SHP77 treated with DMSO at 0.1 percent for 48 hours (cell line): ENCODE results near the gene SLC35G6.

ENCODE experiments used
- DNase-seq: peaks from one replicate; lab custom pipeline; 2025; lab: John Stamatoyannopoulos, UW

SLC35G6 gene

DNA sequence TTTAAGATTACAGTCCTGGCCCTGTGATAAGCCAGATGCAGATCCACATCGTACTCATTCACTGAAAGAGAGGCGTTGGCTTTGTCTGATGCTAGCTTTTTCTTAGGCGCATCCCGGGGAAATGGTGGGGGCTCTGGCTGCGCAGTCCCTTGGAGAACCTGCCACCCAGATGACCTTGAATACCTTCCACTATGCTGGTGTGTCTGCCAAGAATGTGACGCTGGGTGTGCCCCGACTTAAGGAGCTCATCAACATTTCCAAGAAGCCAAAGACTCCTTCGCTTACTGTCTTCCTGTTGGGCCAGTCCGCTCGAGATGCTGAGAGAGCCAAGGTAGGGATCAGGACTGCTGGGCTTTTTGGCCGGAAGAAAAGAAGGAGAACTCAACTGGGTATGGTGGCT is 26.9 kb downstream of the SLC35G6 start:
- no peak for DNase-seq

DNA sequence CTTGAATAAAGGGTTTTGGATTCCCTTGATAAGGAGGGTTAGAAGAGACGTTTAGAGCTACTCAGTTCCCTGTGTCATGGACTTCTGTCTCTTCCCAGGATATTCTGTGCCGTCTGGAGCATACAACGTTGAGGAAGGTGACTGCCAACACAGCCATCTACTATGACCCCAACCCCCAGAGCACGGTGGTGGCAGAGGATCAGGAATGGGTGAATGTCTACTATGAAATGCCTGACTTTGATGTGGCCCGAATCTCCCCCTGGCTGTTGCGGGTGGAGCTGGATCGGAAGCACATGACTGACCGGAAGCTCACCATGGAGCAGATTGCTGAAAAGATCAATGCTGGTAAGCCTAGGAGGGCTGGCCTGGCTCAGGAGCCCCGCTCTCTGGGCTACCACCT is 27.6 kb downstream of the SLC35G6 start:
- DNase-seq, result no peak

GRCh38 chr17:7509937-7510336 is 28.7 kb downstream of the SLC35G6 start:
- DNase-seq, result no peak

DNA sequence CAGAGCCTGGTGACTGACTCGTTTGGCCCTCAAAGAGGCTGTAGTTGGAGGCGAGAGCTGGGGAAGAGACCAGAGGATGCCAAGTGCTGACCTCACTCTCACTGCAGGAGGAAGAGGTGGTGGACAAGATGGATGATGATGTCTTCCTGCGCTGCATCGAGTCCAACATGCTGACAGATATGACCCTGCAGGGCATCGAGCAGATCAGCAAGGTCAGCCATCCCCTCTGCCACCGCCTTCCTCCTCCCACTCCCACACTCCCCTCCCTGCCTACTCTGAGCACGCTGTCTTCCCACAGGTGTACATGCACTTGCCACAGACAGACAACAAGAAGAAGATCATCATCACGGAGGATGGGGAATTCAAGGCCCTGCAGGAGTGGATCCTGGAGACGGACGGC is 29.9 kb downstream of the SLC35G6 start:
- DNase-seq, result no peak

DNA sequence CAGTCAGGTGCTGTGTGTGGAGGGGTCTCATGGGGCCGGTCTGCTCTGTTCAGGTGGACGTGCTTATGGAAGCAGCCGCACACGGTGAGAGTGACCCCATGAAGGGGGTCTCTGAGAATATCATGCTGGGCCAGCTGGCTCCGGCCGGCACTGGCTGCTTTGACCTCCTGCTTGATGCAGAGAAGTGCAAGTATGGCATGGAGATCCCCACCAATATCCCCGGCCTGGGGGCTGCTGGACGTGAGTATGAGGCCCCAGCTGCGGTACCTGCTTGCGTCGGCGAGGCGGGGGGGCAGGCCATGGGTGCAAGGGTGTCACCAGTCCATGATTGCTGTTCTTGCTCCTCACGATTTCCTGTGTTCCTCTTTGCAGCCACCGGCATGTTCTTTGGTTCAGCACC is 30.9 kb downstream of the SLC35G6 start:
- no peak for DNase-seq

DNA sequence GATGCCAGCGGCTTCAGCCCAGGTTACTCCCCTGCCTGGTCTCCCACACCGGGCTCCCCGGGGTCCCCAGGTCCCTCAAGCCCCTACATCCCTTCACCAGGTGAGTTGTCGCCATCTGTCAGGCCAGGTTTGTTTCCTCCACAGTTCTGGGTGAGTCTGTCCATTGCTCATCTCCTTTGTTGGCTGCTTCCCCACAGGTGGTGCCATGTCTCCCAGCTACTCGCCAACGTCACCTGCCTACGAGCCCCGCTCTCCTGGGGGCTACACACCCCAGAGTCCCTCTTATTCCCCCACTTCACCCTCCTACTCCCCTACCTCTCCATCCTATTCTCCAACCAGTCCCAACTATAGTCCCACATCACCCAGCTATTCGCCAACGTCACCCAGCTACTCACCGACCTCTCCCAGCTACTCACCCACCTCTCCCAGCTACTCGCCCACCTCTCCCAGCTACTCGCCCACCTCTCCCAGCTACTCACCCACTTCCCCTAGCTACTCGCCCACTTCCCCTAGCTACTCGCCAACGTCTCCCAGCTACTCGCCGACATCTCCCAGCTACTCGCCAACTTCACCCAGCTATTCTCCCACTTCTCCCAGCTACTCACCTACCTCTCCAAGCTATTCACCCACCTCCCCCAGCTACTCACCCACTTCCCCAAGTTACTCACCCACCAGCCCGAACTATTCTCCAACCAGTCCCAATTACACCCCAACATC is 31.7 kb downstream of the SLC35G6 start:
- no peak for DNase-seq

DNA sequence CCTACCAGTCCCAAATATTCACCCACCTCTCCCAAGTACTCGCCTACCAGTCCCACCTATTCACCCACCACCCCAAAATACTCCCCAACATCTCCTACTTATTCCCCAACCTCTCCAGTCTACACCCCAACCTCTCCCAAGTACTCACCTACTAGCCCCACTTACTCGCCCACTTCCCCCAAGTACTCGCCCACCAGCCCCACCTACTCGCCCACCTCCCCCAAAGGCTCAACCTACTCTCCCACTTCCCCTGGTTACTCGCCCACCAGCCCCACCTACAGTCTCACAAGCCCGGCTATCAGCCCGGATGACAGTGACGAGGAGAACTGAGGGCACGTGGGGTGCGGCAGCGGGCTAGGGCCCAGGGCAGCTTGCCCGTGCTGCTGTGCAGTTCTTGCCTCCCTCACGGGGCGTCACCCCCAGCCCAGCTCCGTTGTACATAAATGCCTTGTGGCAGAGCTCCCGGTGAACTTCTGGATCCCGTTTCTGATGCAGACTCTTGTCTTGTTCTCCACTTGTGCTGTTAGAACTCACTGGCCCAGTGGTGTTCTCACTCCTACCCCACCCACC is 32.7 kb downstream of the SLC35G6 start:
- DNase-seq, result no peak

GRCh38 chr17:7515911-7516610 is 34.8 kb downstream of the SLC35G6 start:
- DNase-seq, result no peak

DNA sequence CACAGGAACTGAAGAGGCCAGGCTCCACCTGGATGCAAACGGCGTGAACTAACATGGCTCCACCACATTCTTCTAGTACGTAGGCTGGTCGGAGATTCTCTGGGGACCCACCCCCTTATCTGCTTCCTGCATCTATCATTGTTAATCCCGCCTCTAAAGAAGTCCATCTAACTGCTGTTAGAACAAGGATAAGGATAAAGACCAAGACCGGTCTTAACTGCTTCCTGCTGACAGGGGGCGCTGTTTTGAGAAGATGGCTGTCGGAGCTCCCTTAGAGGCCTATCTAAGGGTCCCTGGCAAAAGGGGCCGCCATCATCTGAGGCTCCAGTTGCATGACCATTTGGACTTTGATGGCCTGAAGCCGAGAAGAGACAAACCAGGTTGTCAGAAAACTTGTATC is 41.8 kb downstream of the SLC35G6 start:
- DNase-seq, result no peak

DNA sequence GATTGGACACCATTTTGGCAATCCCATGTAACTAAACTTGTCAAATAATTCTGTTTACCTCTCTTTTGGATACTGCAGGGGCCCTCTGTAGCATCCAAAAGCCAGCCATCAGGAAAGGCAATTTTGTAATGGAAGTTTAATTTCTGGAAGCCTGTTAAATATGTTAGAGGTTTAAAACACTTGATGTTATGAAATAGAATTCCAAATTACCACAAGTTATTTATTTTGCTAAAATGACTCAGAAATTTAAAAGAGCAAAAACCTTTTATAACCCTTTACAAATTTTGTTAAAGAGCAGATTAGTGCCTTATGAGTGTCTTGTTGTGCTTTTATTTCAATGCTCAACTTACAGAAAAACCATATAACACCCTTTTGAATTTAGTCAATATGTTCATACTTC is 47.6 kb downstream of the SLC35G6 start:
- no peak for DNase-seq

- DNase-seq, result no peak
Measured at GRCh38 chr17:7530023-7530900, 49.0 kb downstream of the SLC35G6 start.
